Osteoblast (primary cell): ENCODE results near the gene ELOVL3. TPM values are rescaled to one million over a fixed set of nuclear protein-coding genes. Genes with fewer than 3 reads are reported as not detected.
A peak's percentile ranks its signal among the peaks of the same experiment; 100 is the strongest.

Experiments used
- DNase-seq: peaks from one replicate; pipeline ENCODE4 v3.0.0; 2011; ENCODE audit warnings: low spot score, mixed read lengths; ENCODE audit not compliant: insufficient read length; ENCODE audit errors: missing footprints
- H2AFZ ChIP-seq: 2 replicates; pipeline ENCODE4 v1.6.0; 2011; ENCODE audit warnings: mild to moderate bottlenecking, low read length
- H3K27ac ChIP-seq: 2 replicates; pipeline ENCODE4 v1.5.1; 2011; ENCODE audit warnings: mild to moderate bottlenecking, low read depth, low read length, moderate library complexity
- H3K27me3 ChIP-seq: 2 replicates; pipeline ENCODE4 v1.6.0; 2012; ENCODE audit warnings: mild to moderate bottlenecking, control low read depth, inconsistent platforms, low read length, moderate library complexity; ENCODE audit not compliant: insufficient read depth
- H3K36me3 ChIP-seq: 2 replicates; pipeline ENCODE4 v1.5.1; 2011; ENCODE audit warnings: mild to moderate bottlenecking, low read length, control low read depth, moderate library complexity; ENCODE audit not compliant: insufficient read depth
- H3K4me1 ChIP-seq: 2 replicates; pipeline ENCODE4 v1.5.1; 2011; ENCODE audit warnings: mild to moderate bottlenecking, low read length, control low read depth, moderate library complexity; ENCODE audit not compliant: insufficient read depth
- H3K4me2 ChIP-seq: 2 replicates; pipeline ENCODE4 v1.6.0; 2011; ENCODE audit warnings: mild to moderate bottlenecking, low read length; ENCODE audit not compliant: insufficient read depth
- H3K4me3 ChIP-seq: fragments of 200-600 bp; sonication (generic); 3 replicates; pipeline ENCODE4 v1.5.1; 2012; ENCODE audit warnings: mild to moderate bottlenecking, low read length, inconsistent platforms; ENCODE audit not compliant: insufficient read depth
- H3K79me2 ChIP-seq: 2 replicates; pipeline ENCODE4 v1.6.0; 2012; ENCODE audit warnings: mild to moderate bottlenecking, low read length, control low read depth, inconsistent platforms; ENCODE audit not compliant: insufficient read depth
- H3K9me3 ChIP-seq: 2 replicates; pipeline ENCODE4 v1.5.1; 2011; ENCODE audit warnings: low read depth, low read length, control low read depth
- H4K20me1 ChIP-seq: 2 replicates; pipeline ENCODE4 v1.6.0; 2012; ENCODE audit warnings: mild to moderate bottlenecking, low read length, control low read depth; ENCODE audit not compliant: insufficient read depth
- total RNA-seq: library from RNA; depleted of rRNA; stranded (reverse); fragments of >200 nt; gene quantifications from 2 replicates; pipeline ENCODE4 v1.2.3, GENCODE V29; 2012
- TF ChIP-seq, protein P1 (sequence below): IDR thresholded peaks from 2 replicates; pipeline ENCODE4 v1.5.1; 2011; ENCODE audit warnings: mild to moderate bottlenecking, low read depth, low read length, moderate library complexity; ENCODE audit errors: extremely low read depth

ELOVL3 gene
- total RNA-seq, 1 donor: 2.2 TPM

DNA sequence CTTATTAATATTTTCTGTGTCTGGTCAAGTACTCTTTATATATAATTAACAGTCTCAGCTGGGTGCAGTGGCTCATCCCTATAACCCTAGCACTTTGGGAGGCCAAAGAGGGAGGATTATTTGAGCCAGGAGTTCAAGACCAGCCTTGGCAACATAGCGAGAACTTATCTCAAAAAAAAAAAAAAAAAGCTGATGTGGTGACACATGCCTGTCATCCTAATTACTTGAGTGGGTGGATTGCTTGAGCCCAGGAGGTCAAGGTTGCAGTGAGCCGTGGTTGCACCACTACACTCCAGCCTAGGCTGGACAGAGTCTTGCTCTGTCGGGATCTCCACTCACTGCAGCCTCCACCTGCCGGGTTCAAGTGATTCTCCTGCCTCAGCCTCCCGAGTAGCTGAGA lies 6.7 kb upstream of the ELOVL3 start:
- Histone ChIP-seq H3K9me3 (no peaks in the 10 kb centered on the region), H3K4me2 (no peak overlapping the region), H3K27ac (no peak overlapping the region), H3K36me3 (no peaks in the 10 kb centered on the region), H2AFZ (no peak overlapping the region), H3K4me3 (no peak overlapping the region), H3K79me2 (no peaks in the 10 kb centered on the region), H4K20me1 (no peaks in the 10 kb centered on the region), H3K27me3 (peaks cover 8% of the 10 kb centered on the region), H3K4me1 (no peaks in the 10 kb centered on the region)
- TF ChIP-seq, protein P1, sequence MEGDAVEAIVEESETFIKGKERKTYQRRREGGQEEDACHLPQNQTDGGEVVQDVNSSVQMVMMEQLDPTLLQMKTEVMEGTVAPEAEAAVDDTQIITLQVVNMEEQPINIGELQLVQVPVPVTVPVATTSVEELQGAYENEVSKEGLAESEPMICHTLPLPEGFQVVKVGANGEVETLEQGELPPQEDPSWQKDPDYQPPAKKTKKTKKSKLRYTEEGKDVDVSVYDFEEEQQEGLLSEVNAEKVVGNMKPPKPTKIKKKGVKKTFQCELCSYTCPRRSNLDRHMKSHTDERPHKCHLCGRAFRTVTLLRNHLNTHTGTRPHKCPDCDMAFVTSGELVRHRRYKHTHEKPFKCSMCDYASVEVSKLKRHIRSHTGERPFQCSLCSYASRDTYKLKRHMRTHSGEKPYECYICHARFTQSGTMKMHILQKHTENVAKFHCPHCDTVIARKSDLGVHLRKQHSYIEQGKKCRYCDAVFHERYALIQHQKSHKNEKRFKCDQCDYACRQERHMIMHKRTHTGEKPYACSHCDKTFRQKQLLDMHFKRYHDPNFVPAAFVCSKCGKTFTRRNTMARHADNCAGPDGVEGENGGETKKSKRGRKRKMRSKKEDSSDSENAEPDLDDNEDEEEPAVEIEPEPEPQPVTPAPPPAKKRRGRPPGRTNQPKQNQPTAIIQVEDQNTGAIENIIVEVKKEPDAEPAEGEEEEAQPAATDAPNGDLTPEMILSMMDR: no peak
- DNase-seq: no peak

GRCh38 chr10:102220612-102221011 lies 5.5 kb upstream of the ELOVL3 start:
- H2AFZ ChIP-seq: no peak overlapping the region
- H3K9me3 ChIP-seq: no peaks in the 10 kb centered on the region
- no peaks in the 10 kb centered on the region for H4K20me1 ChIP-seq
- no peak overlapping the region for H3K4me3 ChIP-seq
- H3K36me3 ChIP-seq: no peaks in the 10 kb centered on the region
- H3K4me1 ChIP-seq: peaks cover 7% of the 10 kb centered on the region
- no peak for DNase-seq
- H3K79me2 ChIP-seq: no peaks in the 10 kb centered on the region
- TF ChIP-seq, protein P1: no peak
- no peak overlapping the region for H3K4me2 ChIP-seq
- peaks cover 8% of the 10 kb centered on the region for H3K27me3 ChIP-seq
- no peak overlapping the region for H3K27ac ChIP-seq

GRCh38 chr10:102222797-102223196 lies 3.3 kb upstream of the ELOVL3 start:
- no peaks in the 10 kb centered on the region for H3K9me3 ChIP-seq
- no peaks in the 10 kb centered on the region for H3K79me2 ChIP-seq
- TF ChIP-seq, protein P1: no peak
- DNase-seq: no peak
- no peak overlapping the region for H2AFZ ChIP-seq
- peaks cover 24% of the 10 kb centered on the region for H3K4me1 ChIP-seq
- H3K27ac ChIP-seq: no peak overlapping the region
- H3K36me3 ChIP-seq: no peaks in the 10 kb centered on the region
- H3K27me3 ChIP-seq: peaks cover 8% of the 10 kb centered on the region
- no peak overlapping the region for H3K4me2 ChIP-seq
- H3K4me3 ChIP-seq: no peak overlapping the region
- no peaks in the 10 kb centered on the region for H4K20me1 ChIP-seq

DNA sequence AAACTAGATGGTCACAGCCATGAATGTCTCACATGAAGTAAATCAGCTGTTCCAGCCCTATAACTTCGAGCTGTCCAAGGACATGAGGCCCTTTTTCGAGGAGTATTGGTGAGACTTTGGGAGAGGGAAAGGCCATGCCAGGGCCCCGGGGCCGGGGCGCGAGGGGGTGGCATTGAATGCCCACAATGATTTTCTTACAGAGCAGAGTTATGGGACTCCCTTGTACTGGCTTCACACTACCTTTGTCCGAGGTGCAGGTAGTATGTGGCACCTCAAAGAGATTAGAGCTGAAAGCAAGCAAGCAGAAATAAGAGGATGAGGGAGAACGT lies 407 bp downstream of the ELOVL3 start:
- peak overlapping the region; percentile 96 for H2AFZ ChIP-seq
- H3K79me2 ChIP-seq: no peaks in the 10 kb centered on the region
- H3K4me3 ChIP-seq: peak overlapping the region; percentile 61
- H3K27me3 ChIP-seq: peaks cover 2% of the 10 kb centered on the region
- TF ChIP-seq, protein P1: no peak
- no peak for DNase-seq
- H3K27ac ChIP-seq: peak overlapping the region; percentile 82
- no peaks in the 10 kb centered on the region for H3K36me3 ChIP-seq
- peaks cover 31% of the 10 kb centered on the region for H3K4me1 ChIP-seq
- H3K9me3 ChIP-seq: no peaks in the 10 kb centered on the region
- H4K20me1 ChIP-seq: no peaks in the 10 kb centered on the region
- peak overlapping the region; percentile 83 for H3K4me2 ChIP-seq
